ENCODE measurements around the gene PLGRKT.

DNA sequence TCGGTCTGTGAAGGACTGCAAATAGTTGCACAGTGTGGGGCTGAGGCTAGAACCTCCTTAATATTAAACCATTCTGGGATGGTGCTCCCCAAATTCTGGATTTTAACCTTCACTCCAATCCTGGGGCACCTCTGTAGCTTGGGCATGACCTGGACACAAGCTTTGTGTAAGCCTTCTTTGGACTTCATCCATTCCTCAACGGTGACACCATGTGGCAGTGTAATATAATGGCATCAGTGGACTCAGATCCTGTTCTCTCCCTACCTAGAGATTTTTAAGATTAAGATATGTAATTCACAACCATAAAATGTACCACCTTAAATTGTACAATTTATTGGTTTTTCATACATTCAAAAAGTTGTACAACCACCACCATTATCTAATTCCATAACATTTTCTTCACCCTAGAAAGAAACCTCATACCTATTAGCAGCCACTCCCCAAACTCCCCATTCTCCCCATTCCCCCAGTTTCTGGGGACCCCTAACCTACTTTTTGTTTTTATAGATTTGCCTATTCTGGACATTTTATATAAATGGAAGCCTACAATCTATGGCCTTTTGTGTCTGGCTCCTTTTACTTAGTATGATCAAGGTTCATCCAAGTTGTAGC lies 4.8 kb upstream of the PLGRKT start:
- TF ChIP-seq, protein P1, sequence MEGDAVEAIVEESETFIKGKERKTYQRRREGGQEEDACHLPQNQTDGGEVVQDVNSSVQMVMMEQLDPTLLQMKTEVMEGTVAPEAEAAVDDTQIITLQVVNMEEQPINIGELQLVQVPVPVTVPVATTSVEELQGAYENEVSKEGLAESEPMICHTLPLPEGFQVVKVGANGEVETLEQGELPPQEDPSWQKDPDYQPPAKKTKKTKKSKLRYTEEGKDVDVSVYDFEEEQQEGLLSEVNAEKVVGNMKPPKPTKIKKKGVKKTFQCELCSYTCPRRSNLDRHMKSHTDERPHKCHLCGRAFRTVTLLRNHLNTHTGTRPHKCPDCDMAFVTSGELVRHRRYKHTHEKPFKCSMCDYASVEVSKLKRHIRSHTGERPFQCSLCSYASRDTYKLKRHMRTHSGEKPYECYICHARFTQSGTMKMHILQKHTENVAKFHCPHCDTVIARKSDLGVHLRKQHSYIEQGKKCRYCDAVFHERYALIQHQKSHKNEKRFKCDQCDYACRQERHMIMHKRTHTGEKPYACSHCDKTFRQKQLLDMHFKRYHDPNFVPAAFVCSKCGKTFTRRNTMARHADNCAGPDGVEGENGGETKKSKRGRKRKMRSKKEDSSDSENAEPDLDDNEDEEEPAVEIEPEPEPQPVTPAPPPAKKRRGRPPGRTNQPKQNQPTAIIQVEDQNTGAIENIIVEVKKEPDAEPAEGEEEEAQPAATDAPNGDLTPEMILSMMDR (IDR thresholded peaks at IDR 0.05 in 8 of 11, conservative IDR thresholded peaks at IDR 0.05 in 3 of 11): peak; percentile 26 to 66 (median 56)
- TF ChIP-seq POLR2A (IDR thresholded peaks at IDR 0.05) (no peak), POLR2AphosphoS5 (IDR thresholded peaks at IDR 0.05) (no peak)
